HL-60 (cell line): ENCODE data around the gene URB1.

Experiments used
- CTCF ChIP-seq: IDR thresholded peaks from one replicate; pipeline ENCODE4 v1.5.1; 2011; ENCODE audit warnings: low read length, control low read depth, inconsistent platforms; ENCODE audit not compliant: insufficient read depth
- GABPA ChIP-seq: IDR thresholded peaks from 2 replicates; pipeline ENCODE4 v1.6.1; 2012; ENCODE audit warnings: low read depth
- POLR2AphosphoS5 ChIP-seq: IDR thresholded peaks from 2 replicates; pipeline ENCODE4 v1.6.1; 2012; ENCODE audit warnings: low read depth
- REST ChIP-seq: IDR thresholded peaks from 2 replicates; pipeline ENCODE4 v1.6.1; 2012; ENCODE audit warnings: low read depth; ENCODE audit not compliant: insufficient replicate concordance

GRCh38 chr21:32387151-32387550, 5.7 kb downstream of the URB1 start:
- TF ChIP-seq CTCF = no peak
- TF ChIP-seq POLR2AphosphoS5 = no peak
- no peak for TF ChIP-seq GABPA
- TF ChIP-seq REST = no peak
